ENCODE results near the gene REM2. TPM values are rescaled to one million over a fixed set of nuclear protein-coding genes. Genes with fewer than 3 reads are reported as not detected.
"Not testable (repeated sequence)": the region's sequence is repeated elsewhere in the genome, so short reads cannot be mapped to it uniquely, and the experiment has no call there.

The REM2 gene
- total RNA-seq, 1 experiment from 2014 or later = 0.73 TPM

DNA sequence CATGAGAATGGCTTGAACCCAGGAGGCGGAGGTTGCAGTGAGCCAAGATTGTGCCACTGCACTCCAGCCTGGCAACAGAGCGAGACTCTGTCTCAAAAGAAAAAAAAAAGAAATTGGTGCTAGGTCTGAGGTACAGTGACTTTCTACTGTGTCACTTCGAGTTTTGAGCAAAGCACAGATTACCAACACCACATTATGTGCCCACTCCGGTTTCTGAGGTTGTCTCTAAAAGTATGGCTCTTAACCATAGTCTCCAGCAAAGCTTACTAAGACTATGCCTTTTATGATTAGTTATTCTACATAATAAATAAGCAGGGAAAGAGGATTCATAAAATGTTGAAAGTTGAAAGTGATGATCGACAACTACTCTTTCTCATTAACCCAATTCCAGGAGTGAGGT is 27.9 kb downstream of the REM2 start:
- Histone ChIP-seq H3K36me3 (replicated peaks; ENCODE audit: control insufficient read depth, insufficient read depth, low read length) (peaks cover 9% of the 10 kb centered on the region), H3K27me3 (ENCODE audit: control insufficient read depth, insufficient read depth, low read length) (no peaks in the 10 kb centered on the region), H3K4me3 (ENCODE audit: insufficient read depth, low read depth, low read length) (no peak overlapping the region)
- DNase-seq = no peak

- H3K27me3 ChIP-seq (ENCODE audit: control insufficient read depth, insufficient read depth, low read length); H3K4me3 ChIP-seq (ENCODE audit: insufficient read depth, low read depth, low read length); DNase-seq; H3K36me3 ChIP-seq (replicated peaks; ENCODE audit: control insufficient read depth, insufficient read depth, low read length): not testable (repeated sequence)
Measured at GRCh38 chr14:22914836-22915235, 31.8 kb downstream of the REM2 start.

GRCh38 chr14:22915886-22916521 is 33.0 kb downstream of the REM2 start:
- no peak for DNase-seq
- Histone ChIP-seq H3K27me3 (ENCODE audit: control insufficient read depth, insufficient read depth, low read length) (no peaks in the 10 kb centered on the region), H3K36me3 (replicated peaks; ENCODE audit: control insufficient read depth, insufficient read depth, low read length) (peaks cover 3% of the 10 kb centered on the region), H3K4me3 (ENCODE audit: insufficient read depth, low read depth, low read length) (no peak overlapping the region)

DNA sequence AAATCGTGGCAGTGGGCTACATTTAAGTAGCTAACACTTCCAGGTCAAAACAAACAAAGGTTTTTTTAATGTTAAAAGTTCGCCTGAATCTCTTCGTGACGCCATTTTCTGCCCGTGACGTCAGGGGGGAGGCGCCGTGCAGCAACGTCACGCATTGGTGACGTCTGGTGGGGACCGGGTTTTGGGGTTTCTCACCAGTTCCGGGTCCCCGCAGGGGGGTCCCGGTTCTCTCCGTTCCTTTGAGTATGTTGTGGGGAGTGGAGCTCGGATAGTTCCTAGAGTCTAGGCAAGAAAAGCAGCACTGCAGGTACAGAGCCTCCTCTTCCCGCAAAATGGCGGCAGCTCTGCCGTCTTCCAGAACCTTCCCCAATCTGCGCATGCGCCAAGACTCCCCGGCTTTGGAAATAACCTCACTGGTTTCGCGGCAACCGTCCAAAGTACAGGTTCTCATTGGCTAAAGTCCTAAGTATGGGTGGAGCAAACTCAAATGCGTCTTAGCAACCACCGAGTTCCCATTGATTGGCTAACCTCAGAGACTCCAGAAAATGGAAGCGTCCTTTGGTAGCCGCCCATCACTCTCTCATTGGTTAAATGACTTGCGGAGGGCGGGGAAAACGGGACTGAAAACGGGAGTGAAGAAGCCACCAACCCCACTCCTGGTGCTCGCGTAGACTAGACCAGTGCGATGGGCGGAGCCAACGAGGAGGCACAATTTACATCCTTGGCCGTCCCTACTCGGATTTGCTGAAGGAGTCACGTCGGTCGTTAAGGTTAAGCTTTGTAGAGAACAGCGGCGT is 36.0 kb downstream of the REM2 start, which contains the start of gene RBM23:
Gene RBM23, minus strand, starts transcription at position 346 of the 797 bp plus-strand sequence.
- no peaks in the 10 kb centered on the region for H3K27me3 ChIP-seq (ENCODE audit: control insufficient read depth, insufficient read depth, low read length)
- H3K4me3 ChIP-seq (ENCODE audit: insufficient read depth, low read depth, low read length) = peak within 1 kb of the TSS; percentile 73
- DNase-seq = peak; percentile 94
- peaks cover 26% of the 10 kb centered on the region for H3K36me3 ChIP-seq (replicated peaks; ENCODE audit: control insufficient read depth, insufficient read depth, low read length)

- Histone ChIP-seq H3K36me3 (replicated peaks; ENCODE audit: control insufficient read depth, insufficient read depth, low read length) (peaks cover 31% of the 10 kb centered on the region), H3K4me3 (ENCODE audit: insufficient read depth, low read depth, low read length) (peak overlapping the region; percentile 27), H3K27me3 (ENCODE audit: control insufficient read depth, insufficient read depth, low read length) (no peaks in the 10 kb centered on the region)
- no peak for DNase-seq
Measured at GRCh38 chr14:22919601-22919921, 36.5 kb downstream of the REM2 start.

GRCh38 chr14:22920697-22921096 is 37.7 kb downstream of the REM2 start:
- no peak overlapping the region for H3K4me3 ChIP-seq (ENCODE audit: insufficient read depth, low read depth, low read length)
- no peak for DNase-seq
- H3K36me3 ChIP-seq (replicated peaks; ENCODE audit: control insufficient read depth, insufficient read depth, low read length) = peaks cover 37% of the 10 kb centered on the region
- no peaks in the 10 kb centered on the region for H3K27me3 ChIP-seq (ENCODE audit: control insufficient read depth, insufficient read depth, low read length)

GRCh38 chr14:22922294-22922693 is 39.3 kb downstream of the REM2 start:
- H3K36me3 ChIP-seq (replicated peaks; ENCODE audit: control insufficient read depth, insufficient read depth, low read length) = peaks cover 48% of the 10 kb centered on the region
- H3K27me3 ChIP-seq (ENCODE audit: control insufficient read depth, insufficient read depth, low read length) = no peaks in the 10 kb centered on the region
- no peak for DNase-seq
- H3K4me3 ChIP-seq (ENCODE audit: insufficient read depth, low read depth, low read length) = no peak overlapping the region

DNA sequence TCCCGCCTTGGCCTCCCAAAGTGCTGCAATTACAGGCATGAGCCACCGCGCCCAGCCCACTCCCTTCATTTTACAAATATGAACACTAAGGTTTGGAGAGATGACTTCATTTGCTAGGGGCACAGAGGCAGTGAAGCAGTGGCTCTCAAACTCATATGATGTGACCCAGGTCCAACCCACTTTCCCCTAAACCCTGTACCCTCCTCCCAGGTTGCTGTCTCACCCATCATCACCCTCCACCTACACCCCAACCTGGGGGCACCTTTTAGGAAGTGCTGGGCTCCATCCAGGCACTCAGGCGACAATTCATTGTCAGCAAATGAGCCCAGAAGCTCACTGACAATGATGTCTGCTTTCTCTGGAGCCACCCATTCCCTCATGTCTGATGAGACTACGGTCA is 40.7 kb downstream of the REM2 start:
- no peak overlapping the region for H3K4me3 ChIP-seq (ENCODE audit: insufficient read depth, low read depth, low read length)
- DNase-seq = no peak
- peaks cover 51% of the 10 kb centered on the region for H3K36me3 ChIP-seq (replicated peaks; ENCODE audit: control insufficient read depth, insufficient read depth, low read length)
- H3K27me3 ChIP-seq (ENCODE audit: control insufficient read depth, insufficient read depth, low read length) = no peaks in the 10 kb centered on the region

DNA sequence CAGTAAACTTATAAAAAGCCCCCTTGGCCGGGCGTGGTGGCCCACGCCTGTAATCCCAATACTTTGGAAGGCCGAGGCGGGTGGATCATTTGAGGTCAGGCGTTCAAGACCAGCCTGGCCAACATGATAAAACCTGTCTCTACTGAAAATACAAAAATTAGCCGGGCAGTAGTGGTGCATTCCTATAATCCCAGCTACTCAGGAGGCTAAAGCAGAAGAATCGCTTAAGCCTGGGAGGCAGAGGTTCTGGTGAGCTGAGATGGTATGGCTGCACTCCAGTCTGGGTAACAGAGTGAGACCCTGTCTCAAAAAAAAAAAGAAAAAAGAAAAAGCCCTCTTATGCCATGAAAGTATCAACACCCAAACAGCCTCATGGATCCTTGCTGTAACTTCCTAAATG is 42.5 kb downstream of the REM2 start:
- no peak overlapping the region for H3K4me3 ChIP-seq (ENCODE audit: insufficient read depth, low read depth, low read length)

GRCh38 chr14:22926316-22926715 is 43.3 kb downstream of the REM2 start:
- Histone ChIP-seq H3K4me3 (ENCODE audit: insufficient read depth, low read depth, low read length) (no peak overlapping the region), H3K27me3 (ENCODE audit: control insufficient read depth, insufficient read depth, low read length) (no peaks in the 10 kb centered on the region), H3K36me3 (replicated peaks; ENCODE audit: control insufficient read depth, insufficient read depth, low read length) (peaks cover 45% of the 10 kb centered on the region)
- DNase-seq = no peak

More for the DNA sequence above, 42.5 kb downstream of the REM2 start:
- no peaks in the 10 kb centered on the region for H3K27me3 ChIP-seq (ENCODE audit: control insufficient read depth, insufficient read depth, low read length)
- peaks cover 51% of the 10 kb centered on the region for H3K36me3 ChIP-seq (replicated peaks; ENCODE audit: control insufficient read depth, insufficient read depth, low read length)
- DNase-seq = no peak

DNA sequence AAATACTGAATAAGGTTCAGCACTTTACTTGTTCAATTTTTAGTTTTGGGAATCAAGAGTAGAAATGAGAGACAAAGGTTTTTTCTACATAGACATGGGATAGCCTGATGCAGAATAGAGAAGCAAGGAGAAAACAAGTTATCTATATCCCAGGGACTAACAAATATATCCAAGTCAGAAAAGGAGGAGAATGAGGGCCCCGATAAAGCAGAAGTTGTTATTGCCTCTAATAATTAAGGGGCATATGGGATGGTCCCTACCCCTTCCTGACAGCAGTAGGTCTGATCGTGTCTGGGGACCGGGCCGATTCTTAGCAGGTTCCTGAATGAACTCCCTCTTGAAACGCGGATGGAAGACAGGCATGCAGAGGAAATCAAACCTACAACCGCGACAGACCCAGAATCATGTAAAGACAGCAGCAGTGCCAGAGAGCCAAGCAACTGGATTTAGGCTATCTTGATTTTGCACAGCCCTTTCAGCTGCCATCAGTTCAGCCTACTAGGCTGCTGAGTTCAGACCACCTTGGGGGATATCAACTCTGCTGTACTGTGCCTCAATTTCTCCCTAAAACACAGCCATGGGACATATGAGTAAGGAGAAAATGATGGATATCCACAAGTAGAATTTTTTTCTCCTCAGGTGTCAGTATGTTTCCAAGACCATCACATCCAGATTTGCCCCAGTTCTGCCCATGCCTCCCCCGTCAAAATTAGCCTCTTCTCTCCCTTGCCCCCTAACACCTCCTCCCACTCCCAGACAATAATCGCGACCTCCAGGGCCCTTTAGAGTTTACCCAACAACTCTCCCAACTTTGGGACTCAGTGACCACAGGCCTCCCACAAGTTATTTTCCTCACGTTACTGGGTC is 45.4 kb downstream of the REM2 start:
- peaks cover 29% of the 10 kb centered on the region for H3K36me3 ChIP-seq (replicated peaks; ENCODE audit: control insufficient read depth, insufficient read depth, low read length)
- no peak for DNase-seq
- H3K4me3 ChIP-seq (ENCODE audit: insufficient read depth, low read depth, low read length) = peak overlapping the region; percentile 77
- no peaks in the 10 kb centered on the region for H3K27me3 ChIP-seq (ENCODE audit: control insufficient read depth, insufficient read depth, low read length)

DNA sequence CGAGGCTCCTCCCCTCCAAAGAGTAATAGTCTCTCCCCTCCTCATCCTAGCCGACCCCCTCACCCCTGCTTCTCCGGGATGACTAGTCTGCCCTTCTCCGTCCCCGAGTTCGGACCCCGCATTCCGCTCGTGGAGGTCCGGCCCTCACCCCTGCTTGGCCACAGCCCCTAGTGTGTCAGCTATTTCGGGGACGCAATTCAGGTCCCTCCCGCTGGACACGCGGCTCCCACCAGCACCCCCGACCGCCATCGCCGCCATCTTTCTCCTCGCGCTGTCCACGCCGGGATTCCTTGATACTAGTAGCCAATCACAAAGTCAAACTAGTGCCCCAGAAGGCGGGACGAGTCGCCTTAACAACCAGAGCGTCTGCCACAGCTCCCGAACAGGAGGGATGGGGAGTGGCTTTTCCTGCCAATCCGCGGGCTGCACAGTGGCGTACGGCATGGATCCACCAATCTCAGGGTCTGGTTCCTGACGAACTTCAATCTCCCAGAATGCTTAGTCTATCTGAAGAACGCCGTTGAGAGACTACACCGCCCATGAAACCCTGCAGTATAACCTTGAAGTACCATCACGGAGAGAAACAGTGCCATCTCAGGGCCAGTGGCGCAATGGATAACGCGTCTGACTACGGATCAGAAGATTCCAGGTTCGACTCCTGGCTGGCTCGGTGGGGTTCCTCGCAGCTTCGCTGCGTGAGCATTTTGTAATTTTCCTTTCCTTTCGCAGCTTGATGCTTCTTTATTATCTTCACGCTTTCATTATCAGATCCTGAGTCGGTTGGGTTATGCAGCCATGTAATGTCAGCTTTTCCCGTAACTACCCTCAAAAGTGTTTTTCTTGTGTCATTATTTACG is 46.3 kb downstream of the REM2 start, which contains the start of gene PRMT5:
Gene PRMT5, minus strand, starts transcription at position 273 of the 857 bp plus-strand sequence. Its CDS starts 15 bp downstream, at position 258.
- peak; percentile 95 for DNase-seq
- peak within 1 kb of the TSS; percentile 77 for H3K4me3 ChIP-seq (ENCODE audit: insufficient read depth, low read depth, low read length)
- H3K27me3 ChIP-seq (ENCODE audit: control insufficient read depth, insufficient read depth, low read length) = no peaks in the 10 kb centered on the region
- peaks cover 22% of the 10 kb centered on the region for H3K36me3 ChIP-seq (replicated peaks; ENCODE audit: control insufficient read depth, insufficient read depth, low read length)

- no peak for DNase-seq
- Histone ChIP-seq H3K36me3 (replicated peaks; ENCODE audit: control insufficient read depth, insufficient read depth, low read length) (peaks cover 16% of the 10 kb centered on the region), H3K27me3 (ENCODE audit: control insufficient read depth, insufficient read depth, low read length) (no peaks in the 10 kb centered on the region), H3K4me3 (ENCODE audit: insufficient read depth, low read depth, low read length) (peak overlapping the region; percentile 77)
Measured at GRCh38 chr14:22929961-22930364, 46.9 kb downstream of the REM2 start.

GRCh38 chr14:22932146-22932545 is 49.1 kb downstream of the REM2 start:
- no peaks in the 10 kb centered on the region for H3K27me3 ChIP-seq (ENCODE audit: control insufficient read depth, insufficient read depth, low read length)

More at GRCh38 chr14:22932146-22932545, 49.1 kb downstream of the REM2 start:
- H3K36me3 ChIP-seq (replicated peaks; ENCODE audit: control insufficient read depth, insufficient read depth, low read length) = peaks cover 4% of the 10 kb centered on the region
- H3K4me3 ChIP-seq (ENCODE audit: insufficient read depth, low read depth, low read length) = no peak overlapping the region
- no peak for DNase-seq
